GM21526 (cell line): Measurements from ENCODE around the gene NMRK2.
"Not testable (repeated sequence)": the region's sequence is repeated elsewhere in the genome, so short reads cannot be mapped to it uniquely, and the experiment has no call there.

ENCODE experiments used
- ATAC-seq: cut with Tn5 transposase; IDR thresholded peaks from one replicate; pipeline ENCODE4 v1.9.1; 2021; ENCODE audit warnings: moderate library complexity; ENCODE audit not compliant: unreplicated experiment, low FRiP score

NMRK2 gene

DNA sequence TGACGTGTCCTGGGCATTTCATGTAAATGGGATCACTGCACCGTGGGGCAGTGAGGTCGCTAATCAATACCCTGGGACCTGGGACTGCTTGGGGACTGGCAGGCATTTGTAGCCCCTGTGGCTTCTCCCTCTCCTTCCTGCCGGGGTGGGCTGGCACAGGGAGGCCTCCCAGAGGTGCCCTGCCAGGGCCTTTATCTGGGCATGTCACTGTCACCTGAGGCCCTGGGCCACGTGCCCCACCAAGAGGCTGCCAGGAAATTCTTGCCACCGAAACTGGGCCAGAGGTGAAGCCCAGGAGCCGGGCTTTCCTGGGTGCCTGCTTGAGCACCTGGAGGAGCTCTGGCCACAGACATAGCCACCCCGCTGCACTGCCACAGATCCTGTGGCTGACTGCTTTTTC lies 1.8 kb upstream of the NMRK2 start:
- no peak for ATAC-seq

DNA sequence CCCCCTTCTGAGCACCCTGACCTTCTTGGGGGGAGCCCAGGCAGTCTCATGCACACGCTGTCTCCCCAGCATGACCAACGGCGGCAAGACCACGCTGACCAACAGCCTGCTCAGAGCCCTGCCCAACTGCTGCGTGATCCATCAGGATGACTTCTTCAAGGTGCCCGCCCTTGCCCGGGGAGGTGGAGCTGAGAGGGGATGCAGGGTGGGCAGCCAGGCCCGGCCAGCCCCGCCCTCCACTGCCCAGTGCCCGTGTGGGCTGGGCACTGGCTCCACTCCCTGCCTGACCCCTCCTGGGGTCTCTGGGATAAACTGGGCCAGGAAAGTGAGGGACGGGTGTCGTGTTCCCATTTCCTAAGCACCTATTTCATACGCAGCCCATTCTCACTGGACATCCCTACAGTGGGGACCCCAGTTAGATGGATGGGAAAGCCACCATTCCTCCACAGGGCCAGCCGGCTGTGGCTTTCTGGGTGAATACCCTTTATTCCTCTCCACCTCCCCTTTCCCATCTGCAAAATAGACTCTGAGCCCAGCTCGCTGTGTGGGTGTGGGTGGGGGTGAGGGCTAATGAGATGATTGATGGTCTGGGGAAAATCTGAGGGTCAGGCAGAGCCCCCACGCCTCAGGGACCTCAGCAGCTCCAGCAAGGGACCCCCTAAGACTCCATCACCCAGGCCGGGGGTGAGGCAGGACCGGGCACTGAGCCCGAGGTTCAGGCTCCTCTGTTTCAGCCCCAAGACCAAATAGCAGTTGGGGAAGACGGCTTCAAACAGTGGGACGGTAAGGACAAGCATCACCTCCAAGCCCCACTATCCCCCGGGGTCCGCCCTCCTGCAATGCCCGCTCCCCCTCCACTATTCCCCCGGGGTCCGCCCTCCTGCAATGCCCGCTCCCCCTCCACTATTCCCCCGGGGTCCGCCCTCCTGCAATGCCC lies 3.9 kb downstream of the NMRK2 start:
- ATAC-seq, result no peak

DNA sequence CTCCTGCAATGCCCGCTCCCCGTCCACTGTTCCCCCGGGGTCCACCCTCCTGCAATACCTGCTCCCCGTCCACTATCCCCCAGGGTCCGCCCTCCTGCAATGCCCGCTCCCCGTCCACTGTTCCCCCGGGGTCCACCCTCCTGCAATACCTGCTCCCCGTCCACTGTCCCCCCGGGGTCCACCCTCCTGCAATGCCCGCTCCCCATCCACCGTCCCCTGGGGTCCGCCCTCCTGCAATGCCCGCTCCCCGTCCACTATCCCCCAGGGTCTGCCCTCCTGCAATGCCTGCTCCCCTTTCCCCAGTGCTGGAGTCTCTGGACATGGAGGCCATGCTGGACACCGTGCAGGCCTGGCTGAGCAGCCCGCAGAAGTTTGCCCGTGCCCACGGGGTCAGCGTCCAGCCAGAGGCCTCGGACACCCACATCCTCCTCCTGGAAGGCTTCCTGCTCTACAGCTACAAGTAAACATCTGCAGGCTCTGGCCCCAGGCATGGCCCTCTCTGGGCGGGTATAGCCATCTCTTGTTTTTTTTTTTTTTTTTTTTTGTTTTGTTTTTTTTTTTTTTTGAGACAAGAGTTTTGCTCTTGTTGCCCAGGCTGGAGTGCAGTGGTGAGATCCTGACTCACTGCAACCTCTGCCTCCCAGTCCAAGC lies 5.6 kb downstream of the NMRK2 start:
- not testable (repeated sequence) for ATAC-seq

DNA sequence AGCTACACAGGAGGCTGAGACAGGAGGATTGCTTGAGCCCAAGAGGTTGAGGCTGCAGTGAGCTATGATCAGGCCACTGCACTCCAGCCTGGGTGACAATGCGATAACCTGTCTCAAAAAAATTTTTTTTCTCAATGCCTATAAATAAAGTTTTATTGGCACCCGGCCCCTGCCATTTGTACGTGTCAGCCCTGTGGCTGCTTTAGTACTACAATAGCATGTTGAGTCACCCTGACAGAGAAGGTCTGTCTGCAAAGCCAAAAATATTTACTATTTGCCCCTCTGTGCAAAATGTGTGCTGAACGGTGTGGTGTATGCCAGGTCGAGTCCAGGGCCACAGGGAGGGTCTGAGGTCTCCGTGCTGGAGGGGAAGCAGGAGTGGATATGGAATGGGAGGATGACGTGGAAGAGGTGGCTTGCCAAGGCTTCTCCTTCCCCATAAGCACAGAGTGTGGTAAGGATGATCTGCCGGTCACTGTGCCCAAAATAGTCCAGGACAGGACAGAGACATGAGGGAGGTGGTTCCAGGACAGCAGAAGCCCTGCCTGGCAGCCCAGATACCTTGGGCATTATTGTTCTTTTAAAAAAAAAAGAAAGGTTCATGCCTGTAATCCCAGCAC lies 10.0 kb downstream of the NMRK2 start:
- no peak for ATAC-seq

DNA sequence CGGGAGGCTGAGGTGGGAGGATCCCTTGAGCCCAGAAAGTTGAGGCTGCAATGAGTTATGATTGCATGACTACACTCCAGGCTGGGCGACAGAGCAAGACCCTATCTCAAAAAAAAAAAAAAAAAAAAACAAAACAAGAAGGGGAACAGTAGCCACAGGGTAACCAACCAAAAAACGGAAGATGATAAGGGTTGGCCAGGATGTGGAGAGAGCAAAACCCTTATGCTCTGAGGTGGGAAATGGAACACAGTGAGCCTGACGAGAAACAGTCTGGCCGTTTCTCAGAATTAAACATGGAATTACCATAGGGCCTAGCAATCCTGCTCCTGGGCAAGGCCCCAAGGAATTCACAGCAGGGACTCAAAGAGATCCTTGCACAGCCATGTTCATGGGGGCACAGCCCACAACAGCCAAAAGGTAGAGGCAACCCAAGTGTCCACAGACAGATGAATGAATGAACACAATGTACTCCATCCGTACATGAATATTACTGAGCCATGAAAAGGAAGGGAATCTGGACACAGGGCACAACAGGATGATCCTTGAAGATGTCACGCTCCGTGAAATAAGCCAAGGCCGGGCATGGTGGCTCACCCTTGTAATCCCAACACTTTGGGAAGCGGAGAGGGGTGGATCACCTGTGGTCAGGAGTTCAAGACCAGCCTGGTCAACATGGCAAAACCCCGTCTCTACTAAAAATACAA lies 11.3 kb downstream of the NMRK2 start:
- ATAC-seq, result no peak

DNA sequence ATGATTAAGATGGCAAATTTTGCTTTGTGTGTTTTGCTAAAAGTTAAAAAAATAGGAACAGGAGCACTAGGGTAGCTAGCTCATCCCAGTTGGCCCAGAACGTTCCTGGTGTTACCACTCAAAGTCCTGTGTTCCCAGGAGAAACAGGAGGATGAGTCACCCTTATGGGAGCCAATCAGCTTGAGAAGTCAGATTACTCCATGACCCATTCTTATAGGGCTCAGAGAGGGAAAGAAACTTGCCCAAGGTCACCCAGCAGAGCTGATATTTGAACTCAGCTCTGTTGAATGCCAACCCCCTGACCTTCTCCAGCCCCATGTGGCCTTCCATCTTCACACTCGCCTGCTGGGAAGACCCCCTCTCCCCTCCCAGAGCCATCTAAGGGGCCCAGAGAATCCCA lies 13.0 kb downstream of the NMRK2 start:
- no peak for ATAC-seq

DNA sequence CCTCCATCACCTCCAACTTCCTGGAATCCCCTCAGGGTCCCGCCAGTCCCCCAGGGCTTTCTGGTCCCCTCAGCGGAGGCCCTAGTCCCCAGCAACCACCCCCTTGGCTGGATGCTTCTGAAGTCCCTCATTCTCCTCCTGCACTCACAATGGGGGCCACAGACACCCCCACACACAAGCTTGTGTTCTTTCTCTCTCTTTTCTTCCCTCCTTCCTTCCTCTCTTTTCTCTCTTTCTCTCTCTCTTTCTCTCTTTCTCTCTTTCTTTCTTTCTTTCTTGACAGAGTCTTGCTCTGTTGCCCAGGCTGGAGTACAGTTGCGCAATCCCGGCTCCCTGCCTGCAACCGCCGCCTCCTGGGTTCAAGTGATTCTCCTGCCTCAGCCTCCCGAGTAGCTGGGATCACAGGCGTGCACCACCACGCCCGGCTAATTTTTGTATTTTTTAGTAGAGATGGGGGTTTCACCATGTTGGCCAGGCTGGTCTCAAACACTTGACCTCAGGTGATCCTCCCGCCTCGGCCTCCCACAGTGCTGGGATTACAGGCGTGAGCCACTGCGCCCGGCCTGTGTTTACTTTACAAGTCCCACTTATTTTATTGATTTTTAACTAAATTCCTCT lies 14.6 kb downstream of the NMRK2 start:
- ATAC-seq, result not testable (repeated sequence)

DNA sequence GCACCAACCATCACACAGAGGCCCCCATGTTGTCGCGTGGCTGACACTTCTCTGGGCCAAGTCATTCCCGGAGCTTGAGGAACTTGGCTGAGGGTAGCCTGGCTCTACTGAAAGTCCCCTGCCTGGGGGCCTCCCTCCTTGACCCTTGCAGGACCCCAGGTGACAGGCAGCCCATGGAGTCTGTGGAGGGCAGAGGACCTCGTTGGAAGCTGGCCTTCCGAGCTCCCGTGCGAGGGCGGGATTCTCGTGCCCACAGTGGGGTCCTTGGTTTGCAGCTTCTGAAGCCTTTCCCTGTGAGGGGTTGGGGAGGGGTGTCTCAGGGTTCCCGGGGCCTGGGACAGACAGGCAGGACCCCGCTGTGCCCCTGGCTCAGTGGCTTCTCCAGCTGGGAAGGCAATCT lies 16.4 kb downstream of the NMRK2 start:
- no peak for ATAC-seq

DNA sequence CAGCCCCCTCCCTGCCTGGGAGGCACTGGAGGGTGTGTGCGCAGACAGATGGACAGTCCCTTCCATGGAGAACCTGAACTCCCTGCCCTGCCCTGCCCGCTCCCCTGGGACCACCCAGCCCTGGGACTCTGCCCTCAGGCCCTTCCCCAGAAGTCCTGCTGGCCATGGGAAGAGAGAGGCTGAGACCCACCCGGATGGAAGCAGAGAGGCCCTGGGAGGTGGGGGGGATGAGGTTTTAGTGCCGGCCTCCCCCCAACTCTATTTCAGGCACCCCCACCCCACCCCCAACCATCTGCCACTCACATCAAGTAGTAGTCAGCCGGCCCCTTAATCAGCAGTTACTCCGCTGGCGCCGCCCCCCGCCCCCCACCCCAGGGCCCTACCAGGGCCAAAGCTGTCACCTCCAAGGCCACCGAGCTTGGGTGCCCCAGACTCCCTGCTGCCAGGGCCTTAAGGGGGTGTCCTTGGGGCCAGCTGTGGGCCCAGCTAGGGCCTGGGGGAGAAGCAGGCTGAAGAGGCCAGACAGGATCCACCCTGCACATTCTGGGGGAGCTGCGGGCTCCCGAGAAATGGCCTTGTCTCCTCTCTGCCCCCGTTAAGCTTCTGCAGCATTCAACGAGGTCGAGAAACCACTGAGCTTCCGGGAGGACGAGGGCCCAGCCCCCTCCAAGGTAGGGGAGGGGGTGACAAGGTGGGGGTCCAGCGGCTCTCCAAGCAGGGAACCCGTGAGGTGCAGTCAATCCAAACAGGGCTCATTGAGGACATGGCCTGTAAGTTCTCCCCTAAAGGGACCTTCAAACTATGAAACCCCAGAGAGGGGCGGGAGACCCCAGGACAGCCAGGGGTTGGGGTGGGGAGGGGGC lies 17.4 kb downstream of the NMRK2 start:
- ATAC-seq, result no peak

DNA sequence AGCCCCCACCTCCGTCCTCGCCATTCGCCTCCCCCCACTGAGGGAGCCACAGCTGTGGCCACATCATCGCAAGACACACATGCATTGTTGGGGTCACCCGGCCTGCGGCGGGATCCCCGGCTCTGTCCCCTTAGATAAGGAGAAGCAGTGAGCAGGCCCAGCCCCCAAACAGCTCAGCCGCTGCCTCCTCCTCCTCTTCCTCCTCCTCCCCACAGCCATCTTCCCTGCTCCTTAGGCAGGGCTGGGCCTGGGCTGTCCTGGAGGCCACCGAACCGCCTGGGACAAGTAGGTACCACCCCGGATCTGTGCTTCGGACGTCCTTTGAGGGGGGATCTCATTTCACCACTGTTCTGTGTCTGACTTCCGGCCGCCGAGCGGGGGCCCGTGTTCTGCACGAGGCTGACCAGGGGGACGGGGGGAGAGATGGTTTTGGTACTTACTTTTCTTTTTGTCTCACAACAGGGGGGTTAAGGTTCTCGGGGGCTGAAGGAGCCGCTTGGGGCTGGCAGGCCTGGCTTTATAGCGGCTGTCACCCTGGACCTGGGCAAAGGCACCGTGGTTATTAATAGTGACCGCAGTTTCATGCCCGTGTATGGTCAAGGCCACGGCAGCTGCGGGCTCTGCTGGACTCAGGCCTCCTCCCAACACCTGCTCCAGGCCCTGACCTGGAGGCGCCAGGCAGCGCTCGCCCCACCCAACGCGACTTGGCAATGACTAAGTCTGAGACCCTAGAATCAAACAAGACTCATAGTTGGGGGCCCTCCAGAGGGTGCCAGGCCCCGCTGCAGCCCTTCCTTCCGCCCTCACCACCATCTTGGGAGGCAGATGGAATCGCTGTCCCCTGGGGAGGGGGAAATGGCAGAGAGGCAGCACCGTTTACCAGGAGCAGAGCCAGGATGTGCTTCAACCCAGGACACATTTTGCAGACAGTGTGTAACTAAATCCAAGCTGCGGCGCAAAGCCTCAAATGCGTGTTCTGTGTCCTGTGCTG lies 18.3 kb downstream of the NMRK2 start:
- ATAC-seq, result no peak

DNA sequence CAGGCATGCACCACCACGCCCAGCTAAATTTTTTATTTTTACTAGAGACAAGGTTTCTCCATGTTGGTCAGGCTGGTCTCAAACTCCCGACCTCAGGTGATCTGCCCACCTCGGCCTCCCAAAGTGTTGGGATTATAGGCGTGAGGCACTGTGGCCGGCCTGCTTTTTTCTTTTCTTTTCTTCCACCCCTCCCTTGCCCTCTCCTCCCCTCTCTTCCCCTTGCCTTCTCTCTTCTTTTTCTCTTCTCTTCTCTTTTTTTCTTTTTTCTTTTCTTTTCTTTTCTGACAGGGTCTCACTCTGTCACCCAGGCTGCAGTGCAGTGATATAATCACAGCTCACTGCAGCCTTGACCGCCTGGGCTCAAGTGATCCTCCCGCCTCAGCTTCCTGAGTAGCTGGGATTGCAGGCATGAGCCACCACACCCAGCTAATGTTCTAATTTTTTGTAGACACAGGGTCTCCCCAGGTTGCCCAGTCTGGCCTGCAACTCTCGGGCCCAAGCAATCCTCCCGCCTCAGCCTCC lies 19.9 kb downstream of the NMRK2 start:
- ATAC-seq, result not testable (repeated sequence)

DNA sequence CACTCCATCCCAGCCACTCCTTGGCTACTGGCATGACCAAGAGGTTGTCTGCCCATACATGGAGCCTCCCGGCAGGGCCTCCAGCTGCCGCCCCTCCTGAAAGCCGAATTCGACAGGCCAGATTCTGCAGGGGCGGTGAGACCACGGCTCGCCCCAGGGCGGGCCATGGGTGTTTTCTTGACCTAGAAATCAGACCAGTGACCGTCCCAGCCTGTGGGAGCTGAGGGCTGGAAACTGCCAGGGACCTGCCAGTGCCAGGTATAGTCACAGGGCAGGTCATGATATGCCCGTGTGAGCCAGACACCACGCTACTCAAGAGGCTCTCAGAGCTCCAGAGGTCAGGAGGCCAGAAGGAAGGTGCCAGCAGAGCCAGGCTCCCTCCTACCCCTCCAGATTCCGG lies 21.2 kb downstream of the NMRK2 start:
- ATAC-seq, result no peak

DNA sequence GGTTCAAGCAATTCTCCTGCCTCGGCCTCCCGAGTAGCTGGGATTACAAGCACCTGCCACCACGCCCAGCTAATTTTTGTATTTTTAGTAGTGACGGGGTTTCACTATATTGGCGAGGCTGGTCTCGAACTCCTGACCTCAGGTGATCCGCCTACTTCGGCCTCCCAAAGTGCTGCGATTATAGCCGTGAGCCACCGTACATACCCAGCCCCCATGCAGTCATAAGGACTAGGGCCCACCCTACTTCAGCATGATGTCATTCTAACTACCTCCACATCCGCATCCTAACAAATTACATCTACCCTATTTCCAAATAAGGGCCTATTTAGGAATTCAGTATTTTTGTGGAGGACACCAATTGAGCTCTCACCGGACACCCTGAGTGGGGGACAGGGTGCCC lies 22.4 kb downstream of the NMRK2 start:
- not testable (repeated sequence) for ATAC-seq

DNA sequence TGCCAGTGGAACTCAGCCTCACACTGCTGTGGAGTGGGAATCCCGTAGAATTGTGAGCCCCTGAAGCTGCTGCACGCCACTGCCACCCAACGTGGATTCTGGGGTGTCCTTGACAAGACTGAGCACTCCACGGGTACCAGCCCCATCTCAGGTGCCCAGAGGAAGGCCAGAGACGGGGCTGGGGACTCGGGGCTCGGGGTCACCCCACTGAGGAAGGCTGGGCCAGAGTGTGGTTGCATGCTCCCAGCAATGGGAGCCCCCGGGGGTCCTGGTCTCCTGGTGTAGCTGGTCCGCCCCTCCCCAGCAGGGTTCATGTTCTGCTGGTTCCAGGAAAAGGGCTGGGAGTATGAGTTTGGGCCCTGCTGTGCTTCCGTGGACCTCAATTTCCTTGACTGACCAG lies 22.8 kb downstream of the NMRK2 start:
- no peak for ATAC-seq

DNA sequence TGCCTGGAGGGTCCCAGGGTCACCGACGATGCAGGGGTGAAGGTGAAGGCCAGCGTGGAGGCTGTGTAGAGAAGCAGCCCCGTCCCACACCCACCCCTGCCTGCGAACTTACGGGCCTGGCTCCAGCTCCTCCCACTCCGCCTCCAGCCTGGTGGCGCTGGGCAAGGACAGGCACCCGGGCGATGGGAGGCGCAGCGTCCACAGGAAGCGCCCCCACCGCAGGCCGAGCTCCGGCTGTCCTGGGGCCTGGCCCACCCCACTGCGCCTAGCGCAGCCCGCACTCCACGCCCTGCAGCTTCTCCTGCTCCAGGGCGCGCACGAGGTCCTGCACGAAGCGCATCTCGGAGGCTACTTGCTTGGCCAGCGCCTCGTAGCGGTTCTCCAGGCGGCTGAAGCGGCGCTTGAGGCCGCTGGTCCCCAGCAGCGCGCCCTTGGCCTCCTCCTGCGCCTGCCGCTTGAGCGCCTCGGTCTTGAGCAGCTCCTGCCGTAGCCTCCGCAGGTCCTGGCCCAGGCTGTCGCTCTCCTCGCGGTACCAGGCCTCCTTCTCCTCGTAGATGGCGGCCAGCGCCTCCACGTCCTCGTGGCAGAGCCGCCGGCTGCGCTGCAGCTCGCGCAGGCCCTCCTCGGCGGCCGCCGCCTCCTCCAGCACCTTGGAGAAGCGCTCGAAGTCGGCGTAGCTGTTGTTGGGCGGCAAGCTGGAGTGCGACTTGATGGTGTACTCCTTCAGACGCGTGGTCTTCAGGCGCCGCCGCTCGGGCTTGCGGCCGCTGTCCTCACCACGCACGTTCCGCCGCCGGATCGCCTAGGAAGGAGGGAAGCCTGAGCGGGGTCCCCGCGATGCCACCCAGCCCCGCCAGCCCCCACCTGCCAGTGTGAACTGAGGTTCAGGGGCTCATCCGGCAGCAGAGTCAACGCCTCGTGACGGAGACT lies 26.2 kb downstream of the NMRK2 start:
- no peak for ATAC-seq

DNA sequence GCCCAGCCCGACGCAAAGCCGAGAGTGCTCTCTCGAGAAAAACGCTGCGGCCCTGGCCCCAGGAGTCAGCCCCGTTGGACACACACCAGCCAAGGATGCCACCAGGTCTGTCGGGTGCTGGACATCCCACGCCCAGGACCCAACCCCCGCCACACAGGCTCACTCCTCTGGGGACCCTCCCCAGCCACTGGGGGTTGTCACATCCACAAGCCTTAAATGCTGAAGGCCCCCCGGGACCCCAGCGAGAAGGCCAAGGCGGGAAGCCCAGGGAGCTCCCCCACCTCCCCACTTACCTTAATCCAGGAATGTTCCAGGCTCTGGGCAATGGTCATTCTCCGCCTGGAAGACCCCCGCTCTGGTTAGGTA lies 26.9 kb downstream of the NMRK2 start:
- no peak for ATAC-seq

DNA sequence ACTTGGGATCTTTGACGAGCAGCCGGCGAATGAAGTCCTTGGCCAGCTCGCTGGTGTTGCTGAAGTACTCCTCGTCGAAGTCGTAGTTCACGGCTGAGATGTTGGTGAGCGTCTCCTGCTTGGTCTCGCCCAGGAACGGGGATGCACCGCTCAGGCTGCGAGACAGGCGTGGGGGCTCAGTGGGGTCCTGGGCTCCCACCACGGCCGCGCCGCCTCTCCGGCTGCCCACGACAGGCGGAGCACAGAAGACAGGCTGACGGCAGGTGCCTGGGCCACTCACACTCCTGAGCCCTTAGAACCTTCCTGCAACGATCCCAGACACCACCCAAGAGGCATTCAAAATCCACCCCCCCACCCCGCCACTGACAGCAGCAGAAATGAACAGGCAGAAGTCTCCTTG lies 28.1 kb downstream of the NMRK2 start:
- no peak for ATAC-seq
